Colonic mucosa (tissue), 4 donors: ENCODE data around the gene GPR135. TPM values are rescaled to one million over a fixed set of nuclear protein-coding genes. Genes with fewer than 3 reads are reported as not detected.

ENCODE experiments used
- DNase-seq: peaks from one replicate; pipeline ENCODE4 v3.0.0-alpha.2; 2020
- H3K27ac ChIP-seq: fragments of 200-600 bp; one replicate; pipeline ENCODE4 v1.8.0; 2021
- H3K27me3 ChIP-seq: fragments of 200-600 bp; one replicate; pipeline ENCODE4 v1.8.0; 2021
- H3K36me3 ChIP-seq: fragments of 200-600 bp; one replicate; pipeline ENCODE4 v1.8.0; 2021
- H3K4me1 ChIP-seq: fragments of 200-600 bp; one replicate; pipeline ENCODE4 v1.8.0; 2021; ENCODE audit warnings: mild to moderate bottlenecking
- H3K4me3 ChIP-seq: fragments of 200-600 bp; one replicate; pipeline ENCODE4 v1.8.0; 2021
- H3K9ac ChIP-seq, 2 donors: one replicate each; pipeline ENCODE4 v1.7.0; 2013; ENCODE audit warnings: control low read depth in 2 of 2, low read depth in 2 of 2, low read length in 2 of 2
- H3K9me3 ChIP-seq: fragments of 200-600 bp; one replicate; pipeline ENCODE4 v1.8.0; 2021
- CTCF ChIP-seq: fragments of 200-600 bp; IDR thresholded peaks from one replicate; pipeline ENCODE4 v1.8.0; 2022; ENCODE audit warnings: antibody characterized with exemption, mild to moderate bottlenecking
- intact Hi-C: fragments of 100-400 bp; cut with DNase I; formaldehyde crosslinking; loops from one replicate; pipeline ENCODE4 v1.14.1; 2022
- total RNA-seq, 2 donors: library from RNA; stranded (reverse); fragmentation: NEBNext Ultra II Directional in 1 of 2; extraction: Animal tissue kit (Norgen Biotek cat#: 25700) in 1 of 2; gene quantifications; one replicate each; pipeline ENCODE4 v1.2.1, GENCODE V29; 2021
- donor health status: healthy.
- donor health status: DM: no; HTN: no; CAD: no.
- donor health status: DM: no; HTN: no; CAD: no.

The GPR135 gene
- total RNA-seq, 2 donors from 2014 or later = 0.61 to 1.4 TPM

GRCh38 chr14:59490756-59491155 is 25.6 kb upstream of the GPR135 start:
- Histone ChIP-seq H3K27ac (no peak overlapping the region), H3K4me3 (no peak overlapping the region), H3K27me3 (no peaks in the 10 kb centered on the region), H3K9me3 (no peaks in the 10 kb centered on the region), H3K36me3 (peaks cover 3% of the 10 kb centered on the region), H3K4me1 (no peaks in the 10 kb centered on the region), H3K9ac (no peak overlapping the region)
- DNase-seq = no peak
- TF ChIP-seq CTCF = no peak
- intact Hi-C loops = no loop called here

GRCh38 chr14:59484639-59485175 is 19.5 kb upstream of the GPR135 start:
- intact Hi-C loops = no loop called here
- H3K27ac ChIP-seq = peak overlapping the region; percentile 89
- H3K9ac ChIP-seq = peak overlapping the region; percentile 63 to 70
- no peak for TF ChIP-seq CTCF
- H3K4me3 ChIP-seq = peak overlapping the region; percentile 74
- no peaks in the 10 kb centered on the region for H3K27me3 ChIP-seq
- peaks cover 6% of the 10 kb centered on the region for H3K4me1 ChIP-seq
- no peaks in the 10 kb centered on the region for H3K36me3 ChIP-seq
- no peak for DNase-seq
- no peaks in the 10 kb centered on the region for H3K9me3 ChIP-seq

DNA sequence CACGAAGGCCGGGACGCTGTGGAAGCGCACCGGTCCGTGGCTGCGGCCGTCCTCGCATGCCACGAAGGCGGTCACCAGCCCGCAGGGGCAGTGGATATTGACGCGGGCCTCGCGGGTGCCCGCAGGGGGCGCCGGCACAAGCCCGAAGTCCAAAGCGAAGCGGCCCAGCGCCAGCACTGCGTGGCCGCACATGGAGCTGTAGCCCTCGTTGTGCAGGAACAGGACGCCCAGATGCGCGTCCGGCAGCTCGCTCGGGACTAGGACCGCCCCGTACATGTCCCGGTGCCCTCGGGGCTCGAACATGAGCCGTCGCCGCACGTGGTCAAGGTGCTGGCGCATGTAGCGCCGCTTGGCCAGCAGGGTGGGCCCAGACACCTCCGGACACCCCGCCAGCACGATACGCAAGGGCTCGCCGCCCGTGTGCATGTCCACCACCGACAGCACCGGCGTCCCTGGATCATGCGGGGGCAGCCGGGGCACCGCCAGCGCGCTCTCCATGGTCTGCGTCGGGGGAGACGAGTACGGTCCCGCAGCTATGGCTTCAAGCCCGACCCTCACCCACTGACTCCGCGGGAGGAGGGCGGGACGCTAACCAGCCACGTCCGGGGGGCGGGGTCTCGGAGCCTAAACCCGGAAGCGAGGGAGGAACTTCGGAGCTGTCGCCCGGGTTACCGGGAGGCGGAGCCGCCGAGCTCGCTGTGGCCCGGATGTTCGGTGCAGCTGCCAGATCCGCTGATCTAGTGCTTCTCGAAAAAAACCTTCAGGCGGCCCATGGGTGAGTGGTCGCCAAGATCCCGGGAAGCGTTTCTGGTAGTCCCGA is 18.8 kb upstream of the GPR135 start, which contains the start of the genes JKAMP and L3HYPDH:
Gene JKAMP, plus strand, starts transcription at position 699 of the 820 bp plus-strand sequence. Its CDS starts 73 bp downstream, at position 772.
Gene L3HYPDH, minus strand, starts transcription at position 590 of the 820 bp plus-strand sequence. Its CDS starts 92 bp downstream, at position 498.
- Histone ChIP-seq H3K27me3 (no peaks in the 10 kb centered on the region), H3K4me3 (peak within 1 kb of the TSS; percentile 74), H3K4me1 (peaks cover 6% of the 10 kb centered on the region), H3K36me3 (no peaks in the 10 kb centered on the region), H3K9ac (peak within 1 kb of the TSS; percentile 70 to 83), H3K9me3 (no peaks in the 10 kb centered on the region), H3K27ac (peak within 1 kb of the TSS; percentile 89)
- intact Hi-C loops = no loop called here
- DNase-seq = peak; percentile 98
- TF ChIP-seq CTCF = peak; percentile 56

- Histone ChIP-seq H3K27ac (peak overlapping the region; percentile 89), H3K27me3 (no peaks in the 10 kb centered on the region), H3K36me3 (no peaks in the 10 kb centered on the region), H3K9me3 (no peaks in the 10 kb centered on the region), H3K4me1 (peaks cover 6% of the 10 kb centered on the region), H3K9ac (peak overlapping the region; percentile 70 to 83), H3K4me3 (peak overlapping the region; percentile 74)
- DNase-seq = peak; percentile 36
- intact Hi-C loops = no loop called here
- no peak for TF ChIP-seq CTCF
Measured at GRCh38 chr14:59483363-59483762, 18.2 kb upstream of the GPR135 start.

DNA sequence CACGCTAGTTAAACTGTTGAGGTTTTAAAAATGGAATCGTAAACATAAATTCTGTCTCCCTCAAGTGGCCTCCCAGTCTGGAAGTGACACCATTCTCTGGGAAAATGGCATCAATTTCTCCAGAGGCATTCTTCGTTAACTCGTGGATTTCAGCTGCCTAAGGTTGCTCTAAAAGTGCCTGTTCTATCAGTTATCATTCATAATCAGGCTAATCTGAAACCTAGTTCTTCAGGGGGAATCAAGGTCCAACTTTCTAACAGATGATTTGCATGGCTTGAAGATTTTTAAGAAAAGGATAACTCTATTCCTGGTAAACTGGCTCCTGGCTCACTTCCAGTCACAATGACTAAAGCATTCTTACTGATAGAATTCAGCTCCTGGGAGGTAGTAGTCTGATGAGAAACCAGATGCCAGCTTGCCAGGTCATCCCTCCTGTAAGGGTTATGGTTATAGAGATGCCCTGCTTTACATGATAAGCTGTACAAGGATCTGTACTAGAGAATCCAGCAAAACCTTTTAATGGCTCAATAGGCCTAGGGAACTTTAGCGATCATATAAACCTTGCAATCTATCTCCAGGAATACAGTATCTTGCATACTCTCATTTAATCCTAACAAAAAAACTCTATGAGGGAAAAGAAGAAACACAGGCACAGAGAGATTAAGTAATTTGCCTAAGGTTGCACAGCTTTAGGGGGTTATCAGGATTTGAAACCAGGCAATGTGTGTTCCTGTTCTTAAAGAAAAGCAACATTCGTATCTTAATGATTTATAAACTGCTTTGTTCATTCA is 17.6 kb upstream of the GPR135 start:
- intact Hi-C loops = no loop called here
- Histone ChIP-seq H3K27me3 (no peaks in the 10 kb centered on the region), H3K36me3 (no peaks in the 10 kb centered on the region), H3K4me3 (peak overlapping the region; percentile 74), H3K9me3 (no peaks in the 10 kb centered on the region), H3K4me1 (peaks cover 6% of the 10 kb centered on the region), H3K9ac (peak overlapping the region in 1 of 2 donors; percentile 70), H3K27ac (peak overlapping the region; percentile 89)
- TF ChIP-seq CTCF = no peak
- peak; percentile 40 for DNase-seq
